Suppressor macrophage (primary cell): Measurements from ENCODE around the gene KAZN.

ENCODE experiments used
- DNase-seq, 4 experiments: peaks; one replicate each; pipeline ENCODE4 v3.0.0-alpha.2; 2020 to 2022

KAZN gene

DNA sequence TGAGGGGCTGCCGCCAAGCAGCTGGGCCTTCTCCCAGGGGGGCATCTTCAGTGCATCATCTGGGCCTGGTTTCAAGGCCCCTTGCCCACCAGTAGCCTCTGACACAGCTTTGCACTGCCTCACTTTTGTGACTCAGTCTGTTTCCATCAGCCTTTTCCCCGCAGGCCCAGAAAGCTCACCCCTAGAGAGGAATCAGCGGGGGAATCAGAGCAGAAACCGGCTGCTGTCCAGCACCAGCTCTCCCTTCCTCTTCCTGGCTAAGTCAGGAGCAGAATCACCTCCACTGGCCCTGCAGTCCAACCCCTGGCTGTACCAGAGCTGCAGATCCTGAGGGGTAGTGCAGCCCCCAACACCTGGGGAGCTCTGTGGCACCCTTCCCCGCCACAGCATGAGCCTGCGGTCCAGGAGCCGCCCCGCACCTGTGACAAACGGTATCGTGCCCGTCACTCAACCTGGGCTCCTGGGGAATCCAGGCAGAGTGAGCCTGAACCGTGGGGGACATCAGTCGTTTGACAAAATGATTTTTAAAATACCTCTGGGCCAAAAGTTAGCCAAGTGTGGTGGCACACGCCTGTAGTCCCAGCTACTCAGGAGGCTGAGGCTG, 471.8 kb downstream of the KAZN start:
- DNase-seq = no peak

- DNase-seq = no peak
Observed at GRCh38 chr1:15071936-15072335, 473.5 kb downstream of the KAZN start.

DNA sequence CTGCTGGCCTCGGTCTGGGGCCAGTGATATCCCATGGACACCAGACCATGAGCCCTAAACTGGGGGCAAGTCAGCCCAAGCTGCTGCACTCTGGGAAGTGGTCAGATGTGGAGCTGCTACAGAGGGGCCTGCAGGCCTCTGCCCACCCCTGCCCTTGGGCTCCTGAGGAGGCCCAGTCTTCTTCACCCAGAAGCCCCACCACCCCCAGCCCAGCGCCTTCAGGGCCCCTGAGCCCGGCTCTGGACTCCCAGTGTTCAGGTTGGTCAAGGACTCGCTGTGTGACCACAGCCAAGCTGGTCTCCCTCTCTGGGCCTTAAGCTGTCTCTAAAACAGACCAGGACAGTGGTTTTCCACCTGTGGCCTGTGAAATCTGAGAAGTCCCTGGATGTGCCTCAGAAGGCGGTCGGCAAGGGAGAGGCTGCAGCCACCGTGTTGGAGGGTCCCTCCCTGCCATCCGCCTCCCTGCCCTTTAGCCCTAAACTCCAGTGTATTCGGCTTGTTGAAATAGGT, 475.4 kb downstream of the KAZN start:
- DNase-seq = no peak

- DNase-seq = no peak
Observed at GRCh38 chr1:15075175-15075574, 476.7 kb downstream of the KAZN start.

GRCh38 chr1:15075817-15076216, 477.3 kb downstream of the KAZN start:
- peak; percentile 67 to 88 (median 84) for DNase-seq

DNA sequence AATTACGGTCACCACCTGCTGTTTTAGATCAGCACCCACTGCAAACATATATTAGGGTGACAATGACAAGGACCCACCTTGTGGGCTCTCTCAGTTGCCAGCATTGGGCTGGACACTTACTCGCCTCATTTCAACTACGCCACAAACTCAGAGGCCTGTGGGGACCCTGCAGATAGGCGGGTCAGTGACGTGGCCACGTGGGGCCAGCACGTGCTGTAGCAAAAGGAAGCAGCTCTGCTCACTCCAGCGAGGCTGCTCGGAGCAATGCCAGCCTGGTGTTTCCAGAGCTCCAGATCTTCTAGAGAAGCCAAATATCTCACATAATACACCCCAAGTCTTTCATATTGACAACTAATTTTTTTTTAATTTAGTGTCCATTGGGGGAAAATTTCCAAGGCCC, 478.3 kb downstream of the KAZN start:
- no peak for DNase-seq

DNA sequence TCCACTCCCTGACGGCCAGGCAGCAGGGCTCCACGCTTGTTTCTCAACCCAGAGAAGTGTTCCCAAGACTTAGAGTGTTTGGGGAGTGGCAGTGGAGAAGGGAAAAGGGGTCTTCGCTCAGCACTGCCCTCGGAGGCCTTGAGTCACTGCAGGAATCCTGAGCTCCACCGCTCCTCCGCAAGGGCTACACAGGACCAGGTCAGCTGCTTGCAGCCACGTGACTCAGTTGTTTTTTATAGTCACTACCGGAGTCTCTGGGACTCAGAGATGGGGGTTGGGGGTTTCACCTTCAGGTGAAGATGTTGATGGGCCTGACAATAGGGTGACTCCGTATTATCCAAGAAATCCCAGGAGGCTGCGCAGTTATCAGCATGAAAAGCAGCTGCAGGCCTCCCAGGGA, 478.9 kb downstream of the KAZN start:
- no peak for DNase-seq

- DNase-seq = peak in 1 of 4 experiments; percentile 6
Observed at GRCh38 chr1:15080328-15081007, 482.0 kb downstream of the KAZN start.

DNA sequence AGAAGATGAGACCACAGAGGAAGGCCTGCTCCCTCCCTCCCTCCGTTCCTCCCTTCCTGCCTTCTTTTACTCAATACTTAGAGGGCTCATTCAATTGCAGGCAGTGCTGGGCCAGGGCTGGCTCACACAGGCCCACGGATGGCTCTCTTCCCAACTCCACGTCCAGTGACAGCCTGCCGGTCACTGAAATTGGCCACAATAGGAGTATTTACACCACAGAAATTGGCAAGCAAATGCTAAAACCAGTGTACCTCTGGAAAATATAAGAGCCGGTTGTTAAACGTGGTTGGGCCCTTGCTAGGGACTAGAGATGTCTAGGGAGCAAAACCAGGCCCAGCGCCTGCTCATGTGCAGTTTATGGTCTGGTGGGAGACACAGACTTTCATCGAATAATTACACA, 482.6 kb downstream of the KAZN start:
- DNase-seq = no peak

- peak; percentile 85 to 92 (median 92) for DNase-seq
Observed at GRCh38 chr1:15083578-15083977, 485.1 kb downstream of the KAZN start.

DNA sequence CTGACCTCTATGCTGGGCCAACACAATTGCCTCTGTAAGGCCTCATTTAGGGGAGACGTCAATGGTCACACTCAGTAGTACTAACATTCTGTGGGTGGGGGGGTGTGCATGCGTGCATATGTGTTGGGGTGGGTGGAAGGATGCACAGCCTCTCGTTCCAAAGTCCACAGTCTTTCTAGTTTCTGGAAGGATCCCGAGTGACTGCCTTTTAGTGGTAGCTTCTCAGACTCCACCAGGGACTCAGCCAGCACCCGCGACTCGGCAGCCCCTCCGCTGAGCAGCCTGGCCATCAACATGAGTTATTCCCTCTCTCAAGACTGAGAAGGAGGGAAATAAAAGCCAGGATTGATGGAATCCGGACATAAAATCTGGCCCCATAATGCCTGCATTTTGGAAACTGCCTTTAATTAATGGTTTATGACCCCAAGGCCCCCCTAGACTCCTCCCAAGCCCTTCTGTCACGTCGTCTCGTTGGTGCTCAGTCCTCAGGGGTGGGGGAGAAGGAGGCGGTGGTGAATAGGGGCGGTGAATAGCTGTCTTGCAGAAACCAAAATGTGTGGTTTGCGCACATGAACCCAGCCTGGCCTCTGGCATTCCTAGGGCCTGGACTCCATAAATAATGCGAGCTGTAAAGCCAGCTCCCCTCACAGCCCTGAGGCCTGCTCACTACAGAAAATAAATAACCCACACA, 489.9 kb downstream of the KAZN start:
- no peak for DNase-seq

GRCh38 chr1:15089258-15089992, 490.9 kb downstream of the KAZN start:
- peak; percentile 28 to 61 (median 46) for DNase-seq

- peak in 3 of 4 experiments; percentile 17 to 34 (median 22) for DNase-seq
Observed at GRCh38 chr1:15090373-15090772, 491.9 kb downstream of the KAZN start.

DNA sequence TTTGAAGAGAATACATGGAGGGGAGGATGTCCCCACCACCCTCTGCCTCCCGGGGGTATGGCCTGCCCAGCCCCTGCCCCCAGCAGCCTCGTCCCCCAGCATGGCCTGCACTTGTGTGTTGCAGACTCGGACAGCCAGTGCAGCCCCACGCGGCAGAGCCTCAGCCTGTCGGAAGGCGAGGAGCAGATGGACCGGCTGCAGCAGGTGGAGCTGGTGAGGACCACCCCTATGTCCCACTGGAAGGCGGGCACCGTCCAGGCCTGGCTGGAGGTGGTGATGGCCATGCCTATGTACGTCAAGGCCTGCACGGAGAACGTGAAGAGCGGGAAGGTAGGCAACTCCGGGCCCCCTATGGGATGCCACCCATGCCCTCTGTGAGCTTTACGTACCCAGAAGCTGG, 495.6 kb downstream of the KAZN start:
- no peak for DNase-seq

GRCh38 chr1:15094719-15095495, 496.4 kb downstream of the KAZN start:
- no peak for DNase-seq

GRCh38 chr1:15095496-15095875, 497.0 kb downstream of the KAZN start:
- no peak for DNase-seq

DNA sequence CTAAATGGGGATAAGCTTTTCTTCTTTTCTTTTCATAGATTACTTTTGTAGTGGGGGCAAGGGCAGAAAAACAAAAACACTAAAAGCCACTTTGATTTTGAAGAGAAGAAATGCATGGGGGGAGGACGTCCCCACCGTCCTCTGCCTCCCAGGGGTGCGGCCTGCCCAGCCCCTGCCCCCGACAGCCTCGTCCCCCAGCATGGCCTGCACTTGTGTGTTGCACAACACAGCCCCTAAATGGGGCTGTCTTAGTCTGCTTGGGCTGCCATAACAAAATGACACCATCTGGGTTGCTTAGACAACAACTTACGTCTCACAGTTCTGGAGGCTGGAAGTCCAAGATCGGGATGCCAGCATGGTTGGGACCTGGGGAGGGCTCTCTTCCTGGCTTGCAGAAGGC, 497.8 kb downstream of the KAZN start:
- no peak for DNase-seq

- no peak for DNase-seq
Observed at GRCh38 chr1:15098176-15099125, 500.0 kb downstream of the KAZN start.

- no peak for DNase-seq
Observed at GRCh38 chr1:15099441-15100120, 501.1 kb downstream of the KAZN start.

GRCh38 chr1:15100121-15100879, 501.8 kb downstream of the KAZN start:
- DNase-seq = peak; percentile 51 to 70 (median 63)
